ENCODE measurements around the gene STARD8.

Gene STARD8

DNA sequence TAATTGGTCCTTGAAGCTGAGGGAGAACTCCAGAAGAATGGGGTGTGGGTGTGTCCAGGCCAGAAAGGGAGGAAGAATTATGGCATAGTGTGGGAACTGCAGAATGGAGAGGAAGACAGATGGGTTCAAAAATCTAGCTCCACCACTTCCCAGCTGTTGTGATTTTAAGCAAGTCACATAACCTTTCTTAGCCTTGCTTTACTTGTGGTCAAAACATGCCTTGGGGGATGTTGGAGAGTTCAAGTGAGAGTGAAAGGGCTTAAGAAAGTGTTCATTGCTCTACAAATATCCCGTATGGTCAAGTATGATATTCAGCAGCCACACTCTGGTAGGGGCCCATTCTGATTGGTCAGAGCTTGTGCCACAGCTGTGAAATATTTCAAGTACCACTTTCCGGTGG, 15.0 kb upstream of the STARD8 start:
- FAIRE-seq, result no peak
- no peak for TF ChIP-seq CTCF (IDR thresholded peaks at IDR 0.05; ENCODE audit: insufficient read depth, missing control alignments)

DNA sequence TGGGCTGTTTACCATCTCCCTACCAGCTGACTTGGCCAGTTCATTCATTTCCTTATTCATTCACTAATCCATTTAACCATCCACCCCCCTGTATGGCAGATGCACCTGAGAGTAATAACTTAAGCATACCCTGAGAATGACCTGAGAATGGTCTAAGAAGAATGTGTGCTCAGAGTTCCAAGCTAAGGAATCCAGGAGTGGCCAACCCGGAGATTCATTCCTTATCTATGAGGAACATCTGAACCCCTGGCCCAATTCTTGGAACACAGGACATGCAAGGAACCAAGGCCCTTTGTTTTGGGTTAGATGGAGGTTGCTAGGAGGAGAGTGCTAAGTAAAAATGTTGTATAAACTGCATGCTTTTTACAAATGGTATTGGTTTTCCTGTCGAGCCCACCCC, 13.5 kb upstream of the STARD8 start:
- FAIRE-seq, result no peak

More for the DNA sequence above, 15.0 kb upstream of the STARD8 start:
- DNase-seq (ENCODE audit: insufficient read length, low spot score), result no peak

GRCh38 chrX:68634649-68635227, 12.7 kb upstream of the STARD8 start:
- FAIRE-seq, result no peak
- no peak for TF ChIP-seq CTCF (IDR thresholded peaks at IDR 0.05; ENCODE audit: insufficient read depth, missing control alignments)
- no peak for DNase-seq (ENCODE audit: insufficient read length, low spot score)

More for the DNA sequence above, 13.5 kb upstream of the STARD8 start:
- no peak for DNase-seq (ENCODE audit: insufficient read length, low spot score)
- TF ChIP-seq CTCF (IDR thresholded peaks at IDR 0.05; ENCODE audit: insufficient read depth, missing control alignments), result no peak

DNA sequence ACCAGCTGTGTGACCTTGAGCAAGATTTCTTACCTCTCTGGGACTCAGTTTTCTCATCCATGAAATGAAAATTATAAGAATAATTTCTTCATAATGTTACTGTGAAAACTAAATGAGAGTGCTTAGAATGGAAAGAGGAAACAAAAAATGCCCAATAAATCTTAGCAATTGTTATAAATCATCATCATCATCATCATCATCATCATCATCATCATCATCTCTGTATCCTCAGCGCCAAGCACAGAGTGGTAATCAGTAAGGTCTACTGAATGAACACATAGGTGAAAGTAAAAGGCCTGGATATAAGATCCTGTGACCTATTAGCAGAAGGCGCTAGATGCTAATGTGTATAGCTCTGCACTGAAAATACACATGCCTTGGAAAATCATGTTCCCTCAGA, 6.8 kb upstream of the STARD8 start:
- no peak for TF ChIP-seq CTCF (IDR thresholded peaks at IDR 0.05; ENCODE audit: insufficient read depth, missing control alignments)
- DNase-seq (ENCODE audit: insufficient read length, low spot score) (no peak), FAIRE-seq (no peak)

- DNase-seq (ENCODE audit: insufficient read length, low spot score) (no peak), FAIRE-seq (no peak)
- no peak for TF ChIP-seq CTCF (IDR thresholded peaks at IDR 0.05; ENCODE audit: insufficient read depth, missing control alignments)
Measured at GRCh38 chrX:68644861-68645260, 2.6 kb upstream of the STARD8 start.

DNA sequence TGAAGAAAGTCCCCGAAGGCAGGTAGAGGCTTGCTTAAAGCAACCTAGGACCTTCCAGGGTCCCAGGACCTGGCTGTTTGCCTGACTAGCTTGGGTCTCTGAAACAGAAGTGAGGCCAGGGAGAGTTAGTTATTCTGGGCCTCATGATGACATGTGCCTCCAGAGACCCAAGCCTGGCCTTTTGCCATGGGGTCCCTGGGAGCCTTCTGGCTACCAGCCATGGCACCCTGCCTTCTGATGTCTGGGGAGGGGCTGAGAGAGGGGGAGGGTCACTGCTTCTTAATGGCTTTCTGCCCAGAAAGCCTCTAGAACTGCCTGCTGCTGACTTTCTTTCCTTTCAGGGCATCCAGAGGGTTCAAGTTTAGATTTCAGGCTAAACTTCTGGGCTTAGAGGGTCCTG, 1.0 kb upstream of the STARD8 start:
- DNase-seq (ENCODE audit: insufficient read length, low spot score) (no peak), FAIRE-seq (no peak)
- TF ChIP-seq CTCF (IDR thresholded peaks at IDR 0.05; ENCODE audit: insufficient read depth, missing control alignments), result no peak

DNA sequence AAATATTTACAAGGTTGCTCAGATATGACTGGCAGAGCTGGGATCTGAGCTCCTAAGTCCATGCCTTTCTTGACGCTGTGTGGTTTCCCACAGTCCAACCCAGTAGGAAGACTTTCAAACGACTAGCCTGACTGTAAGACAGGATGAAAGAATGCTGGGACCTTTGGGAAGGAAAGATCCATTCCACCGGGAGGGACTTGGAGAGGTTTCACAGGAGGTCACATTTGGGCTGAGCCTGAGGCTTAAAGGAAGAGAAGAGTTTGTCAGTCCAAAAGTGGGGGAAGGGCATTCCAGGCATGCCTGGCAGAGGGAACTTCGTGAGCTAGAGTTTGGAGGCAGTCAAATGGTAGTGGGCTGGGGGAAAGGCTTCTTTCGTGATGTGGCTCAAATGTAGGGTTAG, 1.5 kb downstream of the STARD8 start:
- DNase-seq (ENCODE audit: insufficient read length, low spot score) (no peak), FAIRE-seq (no peak)
- TF ChIP-seq CTCF (IDR thresholded peaks at IDR 0.05; ENCODE audit: insufficient read depth, missing control alignments), result no peak
